B cell (primary cell): ENCODE results near the gene CLEC4A.

Experiments used
- EZH2 ChIP-seq: IDR thresholded peaks from 2 replicates; pipeline ENCODE4 v1.6.1; 2012; ENCODE audit warnings: borderline replicate concordance, low read depth, mild to moderate bottlenecking, moderate library complexity, low read length; ENCODE audit not compliant: insufficient read depth, poor library complexity, severe bottlenecking
- TF ChIP-seq, protein P1 (sequence below): fragments of 200-600 bp; IDR thresholded peaks from one replicate; pipeline ENCODE4 v1.8.0; 2022; ENCODE audit warnings: antibody characterized with exemption, mild to moderate bottlenecking

DNA sequence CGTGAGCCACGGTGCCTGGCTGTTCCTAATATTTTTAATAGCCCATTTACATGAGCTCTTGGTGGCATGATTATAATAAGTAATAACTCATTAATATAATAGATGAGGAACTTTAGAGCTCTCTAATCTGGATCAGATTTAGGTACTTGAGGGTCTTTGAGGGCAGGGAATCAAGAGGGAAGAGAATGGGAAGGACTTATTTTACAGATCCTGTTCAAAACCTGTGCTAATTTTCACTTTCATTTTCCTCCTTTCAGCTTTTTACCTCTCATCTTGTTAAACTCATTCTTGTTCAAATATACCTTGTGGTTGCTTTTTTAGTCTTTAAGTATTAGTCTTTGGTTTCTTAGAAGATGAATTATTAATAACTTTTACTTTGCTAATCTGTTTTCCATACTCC is 35.8 kb upstream of the CLEC4A start:
- TF ChIP-seq EZH2, result no peak
- TF ChIP-seq, protein P1, sequence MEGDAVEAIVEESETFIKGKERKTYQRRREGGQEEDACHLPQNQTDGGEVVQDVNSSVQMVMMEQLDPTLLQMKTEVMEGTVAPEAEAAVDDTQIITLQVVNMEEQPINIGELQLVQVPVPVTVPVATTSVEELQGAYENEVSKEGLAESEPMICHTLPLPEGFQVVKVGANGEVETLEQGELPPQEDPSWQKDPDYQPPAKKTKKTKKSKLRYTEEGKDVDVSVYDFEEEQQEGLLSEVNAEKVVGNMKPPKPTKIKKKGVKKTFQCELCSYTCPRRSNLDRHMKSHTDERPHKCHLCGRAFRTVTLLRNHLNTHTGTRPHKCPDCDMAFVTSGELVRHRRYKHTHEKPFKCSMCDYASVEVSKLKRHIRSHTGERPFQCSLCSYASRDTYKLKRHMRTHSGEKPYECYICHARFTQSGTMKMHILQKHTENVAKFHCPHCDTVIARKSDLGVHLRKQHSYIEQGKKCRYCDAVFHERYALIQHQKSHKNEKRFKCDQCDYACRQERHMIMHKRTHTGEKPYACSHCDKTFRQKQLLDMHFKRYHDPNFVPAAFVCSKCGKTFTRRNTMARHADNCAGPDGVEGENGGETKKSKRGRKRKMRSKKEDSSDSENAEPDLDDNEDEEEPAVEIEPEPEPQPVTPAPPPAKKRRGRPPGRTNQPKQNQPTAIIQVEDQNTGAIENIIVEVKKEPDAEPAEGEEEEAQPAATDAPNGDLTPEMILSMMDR, result no peak
